WTC11 (cell line): ENCODE data around the gene MEIS2. TPM values are rescaled to one million over a fixed set of nuclear protein-coding genes. Genes with fewer than 3 reads are reported as not detected.

Experiments used
- ATAC-seq: fragments of 200-7000 bp; cut with Tn5 transposase; 2 replicates; pipeline ENCODE4 v1.10.0; 2021; ENCODE audit warnings: mild to moderate bottlenecking, moderate library complexity
- Bru-seq: library from RNA; stranded (reverse); fragments of 400-500 nt; gene quantifications from one replicate; lab custom pipeline; 2021; lab: Mats Ljungman, UMichigan
- CTCF ChIA-PET: fragments of 300-600 bp; sonication (Branson Sonifier 250); formaldehyde crosslinking; loops from one replicate; lab custom pipeline; 2021; ENCODE audit warnings: antibody characterized with exemption; lab: Charles Lee
- POLR2A ChIA-PET: fragments of 350-600 bp; sonication (Branson Sonifier 250); formaldehyde crosslinking; loops from one replicate; lab custom pipeline; 2021; ENCODE audit warnings: antibody characterized with exemption; lab: Charles Lee
- DNase-seq: peaks from one replicate; pipeline ENCODE4 v3.0.0; 2021; ENCODE audit warnings: low spot score
- H3K27ac Mint-ChIP-seq: 2 replicates; pipeline ENCODE4 v1.8.0; 2021; ENCODE audit warnings: mixed read lengths
- H3K27me3 Mint-ChIP-seq: 2 replicates; pipeline ENCODE4 v1.8.0; 2021; ENCODE audit warnings: low read depth, mild to moderate bottlenecking, moderate library complexity, mixed read lengths
- H3K36me3 Mint-ChIP-seq: 2 replicates; pipeline ENCODE4 v1.8.0; 2021; ENCODE audit warnings: mixed read lengths
- H3K4me1 Mint-ChIP-seq: 2 replicates; pipeline ENCODE4 v1.8.0; 2022; ENCODE audit warnings: mixed read lengths
- H3K4me3 Mint-ChIP-seq: 2 replicates; pipeline ENCODE4 v1.8.0; 2021; ENCODE audit warnings: mild to moderate bottlenecking, moderate library complexity, mixed read lengths
- H3K9me3 Mint-ChIP-seq: 2 replicates; pipeline ENCODE4 v1.8.0; 2021; ENCODE audit warnings: mixed read lengths
- CBFB ChIP-seq: sonication (generic); formaldehyde crosslinking; IDR thresholded peaks from 2 replicates; pipeline ENCODE4 v1.8.1; 2022; ENCODE audit warnings: mild to moderate bottlenecking, low read depth, missing genetic modification reagents
- E2F4 ChIP-seq: sonication (generic); formaldehyde crosslinking; IDR thresholded peaks from 2 replicates; pipeline ENCODE4 v1.8.1; 2022; ENCODE audit warnings: low read depth, mild to moderate bottlenecking, moderate library complexity, missing genetic modification reagents, borderline replicate concordance
- ELF4 ChIP-seq: sonication (generic); formaldehyde crosslinking; IDR thresholded peaks from 2 replicates; pipeline ENCODE4 v1.8.1; 2022; ENCODE audit warnings: low read depth, mild to moderate bottlenecking, moderate library complexity, missing genetic modification reagents
- FOXP4 ChIP-seq: sonication (generic); formaldehyde crosslinking; IDR thresholded peaks from 2 replicates; pipeline ENCODE4 v1.8.0; 2022; ENCODE audit warnings: mild to moderate bottlenecking, missing genetic modification reagents
- MAX ChIP-seq: sonication (generic); formaldehyde crosslinking; IDR thresholded peaks from 2 replicates; pipeline ENCODE4 v1.8.0; 2022; ENCODE audit warnings: mild to moderate bottlenecking, missing genetic modification reagents
- NFATC4 ChIP-seq: fragments of 250-450 bp; sonication (Bioruptor Pico); IDR thresholded peaks from 2 replicates; pipeline ENCODE4 v1.9.0; 2021; ENCODE audit warnings: mild to moderate bottlenecking
- NR1H2 ChIP-seq: sonication (generic); formaldehyde crosslinking; IDR thresholded peaks from 2 replicates; pipeline ENCODE4 v1.9.0; 2021; ENCODE audit warnings: mild to moderate bottlenecking, moderate library complexity, missing genetic modification reagents
- NR2C2 ChIP-seq: sonication (generic); formaldehyde crosslinking; IDR thresholded peaks from 2 replicates; pipeline ENCODE4 v1.8.0; 2022; ENCODE audit warnings: mild to moderate bottlenecking, missing genetic modification reagents
- RELA ChIP-seq: sonication (generic); formaldehyde crosslinking; IDR thresholded peaks from 2 replicates; pipeline ENCODE4 v1.8.1; 2022; ENCODE audit warnings: missing genetic modification reagents, mild to moderate bottlenecking, borderline replicate concordance
- SMAD4 ChIP-seq: sonication (generic); formaldehyde crosslinking; IDR thresholded peaks from 2 replicates; pipeline ENCODE4 v1.8.0; 2022; ENCODE audit warnings: mild to moderate bottlenecking, missing genetic modification reagents
- SOX15 ChIP-seq: fragments of 250-450 bp; sonication (Bioruptor Pico); IDR thresholded peaks from 2 replicates; pipeline ENCODE4 v1.9.0; 2021; ENCODE audit warnings: mild to moderate bottlenecking
- TEAD4 ChIP-seq: sonication (generic); formaldehyde crosslinking; IDR thresholded peaks from 2 replicates; pipeline ENCODE4 v1.8.0; 2022; ENCODE audit warnings: mild to moderate bottlenecking, missing genetic modification reagents
- ZNF317 ChIP-seq: sonication (generic); formaldehyde crosslinking; IDR thresholded peaks from 2 replicates; pipeline ENCODE4 v1.8.1; 2023; ENCODE audit warnings: low read depth, mild to moderate bottlenecking, moderate library complexity, missing genetic modification reagents, borderline replicate concordance
- ZNF416 ChIP-seq: fragments of 250-450 bp; sonication (Bioruptor Pico); IDR thresholded peaks from 2 replicates; pipeline ENCODE4 v1.9.0; 2021; ENCODE audit warnings: mild to moderate bottlenecking, inconsistent platforms
- ZNF512 ChIP-seq: sonication (generic); formaldehyde crosslinking; IDR thresholded peaks from 2 replicates; pipeline ENCODE4 v1.8.1; 2022; ENCODE audit warnings: missing genetic modification reagents, borderline replicate concordance
- long read RNA-seq, 3 experiments: library from RNA in 1 of 3; library from capped mRNA in 1 of 3; library from polyadenylated mRNA in 1 of 3; unstranded in 2 of 3; stranded (forward) in 1 of 3; transcript quantifications; one replicate each; pipeline ENCODE4 v2.0.0, GENCODE V29; 2021
- total RNA-seq: library from RNA; stranded (reverse); gene quantifications from 3 replicates; pipeline ENCODE4 v1.2.3, GENCODE V29; 2021
- TF ChIP-seq, protein P1 (sequence below): fragments of 250-450 bp; sonication (Bioruptor Pico); IDR thresholded peaks from 2 replicates; pipeline ENCODE4 v1.9.0; 2021; ENCODE audit warnings: mild to moderate bottlenecking
- TF ChIP-seq, protein P2 (sequence below): sonication (generic); formaldehyde crosslinking; conservative IDR thresholded peaks from 2 replicates; pipeline ENCODE4 v1.8.1; 2023; ENCODE audit warnings: mild to moderate bottlenecking, low read depth, missing genetic modification reagents, moderate library complexity

Gene MEIS2
- total RNA-seq (0.30 to 1.2 TPM (median 0.57 TPM) in 3 replicates), Bru-seq, nascent RNA (percentile 17 among the genes with signal in this experiment)
- long read RNA-seq, experiment 1: 0 reads
- long read RNA-seq, experiment 2: 0 reads
- long read RNA-seq, experiment 3: 0 reads

- peak within 1 kb of the TSS; percentile 50 for H3K27ac Mint-ChIP-seq
- peak within 1 kb of the TSS; percentile 86 for H3K4me3 Mint-ChIP-seq
- peaks cover 68% of the 10 kb centered on the region for H3K4me1 Mint-ChIP-seq
- peak; percentile 87 for DNase-seq
- no peaks in the 10 kb centered on the region for H3K36me3 Mint-ChIP-seq
- H3K9me3 Mint-ChIP-seq: no peaks in the 10 kb centered on the region
- POLR2A ChIA-PET: interaction anchor here (0.6 kb wide), 1 partner anchor 216 kb away, joined by 9 read pairs; no protein-coding TSS in a partner anchor
- TF ChIP-seq FOXP4 (CRISPR knock-in tag) (no peak), NR2C2 (CRISPR knock-in tag) (no peak), ELF4 (CRISPR knock-in tag) (no peak)
- TF ChIP-seq, protein P1, sequence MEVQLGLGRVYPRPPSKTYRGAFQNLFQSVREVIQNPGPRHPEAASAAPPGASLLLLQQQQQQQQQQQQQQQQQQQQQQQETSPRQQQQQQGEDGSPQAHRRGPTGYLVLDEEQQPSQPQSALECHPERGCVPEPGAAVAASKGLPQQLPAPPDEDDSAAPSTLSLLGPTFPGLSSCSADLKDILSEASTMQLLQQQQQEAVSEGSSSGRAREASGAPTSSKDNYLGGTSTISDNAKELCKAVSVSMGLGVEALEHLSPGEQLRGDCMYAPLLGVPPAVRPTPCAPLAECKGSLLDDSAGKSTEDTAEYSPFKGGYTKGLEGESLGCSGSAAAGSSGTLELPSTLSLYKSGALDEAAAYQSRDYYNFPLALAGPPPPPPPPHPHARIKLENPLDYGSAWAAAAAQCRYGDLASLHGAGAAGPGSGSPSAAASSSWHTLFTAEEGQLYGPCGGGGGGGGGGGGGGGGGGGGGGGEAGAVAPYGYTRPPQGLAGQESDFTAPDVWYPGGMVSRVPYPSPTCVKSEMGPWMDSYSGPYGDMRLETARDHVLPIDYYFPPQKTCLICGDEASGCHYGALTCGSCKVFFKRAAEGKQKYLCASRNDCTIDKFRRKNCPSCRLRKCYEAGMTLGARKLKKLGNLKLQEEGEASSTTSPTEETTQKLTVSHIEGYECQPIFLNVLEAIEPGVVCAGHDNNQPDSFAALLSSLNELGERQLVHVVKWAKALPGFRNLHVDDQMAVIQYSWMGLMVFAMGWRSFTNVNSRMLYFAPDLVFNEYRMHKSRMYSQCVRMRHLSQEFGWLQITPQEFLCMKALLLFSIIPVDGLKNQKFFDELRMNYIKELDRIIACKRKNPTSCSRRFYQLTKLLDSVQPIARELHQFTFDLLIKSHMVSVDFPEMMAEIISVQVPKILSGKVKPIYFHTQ (CRISPR knock-in tag): no peak
- peak; percentile 20 for ATAC-seq
- CTCF ChIA-PET: interaction anchor here (1.3 to 3.1 kb wide), 3 partner anchors 36 to 217 kb away, joined by 3 to 14 read pairs (median 6); no protein-coding TSS in a partner anchor
- H3K27me3 Mint-ChIP-seq: peaks cover 86% of the 10 kb centered on the region
These were observed at the start of gene MEIS2 for GRCh38 chr15:37100109-37100965. MEIS2 (minus strand) TSS chr15:37100549; CDS start chr15:37099466, 1,083 bp downstream.

- DNase-seq: no peak
- CTCF ChIA-PET: interaction anchor here (1.4 kb wide), 1 partner anchor 10 kb away, joined by 3 read pairs; no protein-coding TSS in a partner anchor
These were observed 48.8 kb upstream of the MEIS2 start for GRCh38 chr15:37149146-37149545.

More at GRCh38 chr15:37149146-37149545, 48.8 kb upstream of the MEIS2 start:
- Mint-ChIP-seq H3K4me1 (peaks cover 28% of the 10 kb centered on the region), H3K36me3 (no peaks in the 10 kb centered on the region; the same call in 1 of the 2 replicates), H3K27me3 (no peaks in the 10 kb centered on the region), H3K27ac (no peak overlapping the region), H3K4me3 (no peak overlapping the region), H3K9me3 (peaks cover 32% of the 10 kb centered on the region)
- peak; percentile 53; the same call in 1 of the 2 replicates for ATAC-seq
- TF ChIP-seq, protein P2, sequence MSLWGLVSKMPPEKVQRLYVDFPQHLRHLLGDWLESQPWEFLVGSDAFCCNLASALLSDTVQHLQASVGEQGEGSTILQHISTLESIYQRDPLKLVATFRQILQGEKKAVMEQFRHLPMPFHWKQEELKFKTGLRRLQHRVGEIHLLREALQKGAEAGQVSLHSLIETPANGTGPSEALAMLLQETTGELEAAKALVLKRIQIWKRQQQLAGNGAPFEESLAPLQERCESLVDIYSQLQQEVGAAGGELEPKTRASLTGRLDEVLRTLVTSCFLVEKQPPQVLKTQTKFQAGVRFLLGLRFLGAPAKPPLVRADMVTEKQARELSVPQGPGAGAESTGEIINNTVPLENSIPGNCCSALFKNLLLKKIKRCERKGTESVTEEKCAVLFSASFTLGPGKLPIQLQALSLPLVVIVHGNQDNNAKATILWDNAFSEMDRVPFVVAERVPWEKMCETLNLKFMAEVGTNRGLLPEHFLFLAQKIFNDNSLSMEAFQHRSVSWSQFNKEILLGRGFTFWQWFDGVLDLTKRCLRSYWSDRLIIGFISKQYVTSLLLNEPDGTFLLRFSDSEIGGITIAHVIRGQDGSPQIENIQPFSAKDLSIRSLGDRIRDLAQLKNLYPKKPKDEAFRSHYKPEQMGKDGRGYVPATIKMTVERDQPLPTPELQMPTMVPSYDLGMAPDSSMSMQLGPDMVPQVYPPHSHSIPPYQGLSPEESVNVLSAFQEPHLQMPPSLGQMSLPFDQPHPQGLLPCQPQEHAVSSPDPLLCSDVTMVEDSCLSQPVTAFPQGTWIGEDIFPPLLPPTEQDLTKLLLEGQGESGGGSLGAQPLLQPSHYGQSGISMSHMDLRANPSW: no peak
- TF ChIP-seq NR1H2 (CRISPR knock-in tag) (no peak), ZNF512 (CRISPR knock-in tag) (no peak), SMAD4 (CRISPR knock-in tag) (no peak), ZNF416 (CRISPR knock-in tag) (no peak), E2F4 (no peak), FOXP4 (CRISPR knock-in tag) (no peak), MAX (CRISPR knock-in tag) (no peak), CBFB (CRISPR knock-in tag) (no peak), NFATC4 (CRISPR knock-in tag) (no peak), RELA (CRISPR knock-in tag) (no peak), SOX15 (CRISPR knock-in tag) (no peak), TEAD4 (no peak), ZNF317 (no peak)
- POLR2A ChIA-PET: no interaction called here
